GM19025 (cell line): Measurements from ENCODE around the gene TUT4.

Experiments
- ATAC-seq: cut with Tn5 transposase; IDR thresholded peaks from one replicate; pipeline ENCODE4 v1.9.1; 2021; ENCODE audit warnings: mild to moderate bottlenecking, low read depth, moderate library complexity; ENCODE audit not compliant: unreplicated experiment

Gene TUT4

GRCh38 chr1:52534928-52535764 is 17.7 kb downstream of the TUT4 start:
- no peak for ATAC-seq

- ATAC-seq: no peak
Observed at GRCh38 chr1:52533713-52534112, 19.2 kb downstream of the TUT4 start.

GRCh38 chr1:52532731-52533327 is 20.1 kb downstream of the TUT4 start:
- no peak for ATAC-seq

GRCh38 chr1:52532247-52532646 is 20.6 kb downstream of the TUT4 start:
- no peak for ATAC-seq

- ATAC-seq: no peak
Observed at GRCh38 chr1:52531249-52531872, 21.5 kb downstream of the TUT4 start.

- no peak for ATAC-seq
Observed at GRCh38 chr1:52530563-52531144, 22.2 kb downstream of the TUT4 start.

GRCh38 chr1:52523376-52523775 is 29.5 kb downstream of the TUT4 start:
- ATAC-seq: no peak

- ATAC-seq: no peak
Observed at GRCh38 chr1:52520148-52520547, 32.7 kb downstream of the TUT4 start.

GRCh38 chr1:52518962-52519361 is 33.9 kb downstream of the TUT4 start:
- ATAC-seq: no peak

- no peak for ATAC-seq
Observed at GRCh38 chr1:52511851-52512615, 40.9 kb downstream of the TUT4 start.

GRCh38 chr1:52511439-52511838 is 41.5 kb downstream of the TUT4 start:
- ATAC-seq: no peak

GRCh38 chr1:52506920-52507546 is 45.9 kb downstream of the TUT4 start:
- ATAC-seq: no peak

- ATAC-seq: no peak
Observed at GRCh38 chr1:52506349-52506748, 46.5 kb downstream of the TUT4 start.

GRCh38 chr1:52504720-52505119 is 48.2 kb downstream of the TUT4 start:
- ATAC-seq: no peak

- no peak for ATAC-seq
Observed at GRCh38 chr1:52503706-52504105, 49.2 kb downstream of the TUT4 start.

GRCh38 chr1:52502789-52503188 is 50.1 kb downstream of the TUT4 start:
- ATAC-seq: no peak

GRCh38 chr1:52487632-52488031 is 65.3 kb downstream of the TUT4 start:
- no peak for ATAC-seq

GRCh38 chr1:52482326-52483004 is 70.4 kb downstream of the TUT4 start:
- no peak for ATAC-seq

GRCh38 chr1:52479076-52479475 is 73.8 kb downstream of the TUT4 start:
- ATAC-seq: no peak

GRCh38 chr1:52477876-52478275 is 75.0 kb downstream of the TUT4 start:
- no peak for ATAC-seq
